HFFc6 (cell line): ENCODE results near the gene CCNF. TPM values are rescaled to one million over a fixed set of nuclear protein-coding genes. Genes with fewer than 3 reads are reported as not detected.

ENCODE experiments used
- DNase-seq: peaks from one replicate; pipeline ENCODE4 v3.0.0-alpha.2; 2018
- H3K27ac Mint-ChIP-seq: 2 replicates; pipeline ENCODE4 v1.8.0; 2020; ENCODE audit warnings: mild to moderate bottlenecking, mixed read lengths
- H3K27me3 Mint-ChIP-seq: 2 replicates; pipeline ENCODE4 v1.8.0; 2021; ENCODE audit warnings: mild to moderate bottlenecking, moderate library complexity, mixed read lengths; ENCODE audit not compliant: insufficient read depth
- H3K36me3 Mint-ChIP-seq: 2 replicates; pipeline ENCODE4 v1.8.0; 2021; ENCODE audit warnings: low read depth, mixed read lengths
- H3K4me1 Mint-ChIP-seq: 2 replicates; pipeline ENCODE4 v1.8.0; 2020; ENCODE audit warnings: low read depth, mixed read lengths
- H3K4me3 Mint-ChIP-seq: 2 replicates; pipeline ENCODE4 v1.8.0; 2020; ENCODE audit warnings: mild to moderate bottlenecking, moderate library complexity, mixed read lengths
- H3K9me3 Mint-ChIP-seq: 2 replicates; pipeline ENCODE4 v1.8.0; 2020; ENCODE audit warnings: mild to moderate bottlenecking, mixed read lengths
- total RNA-seq, 6 experiments: library from RNA; stranded (reverse); fragmentation: NEBNext Ultra II Directional; extraction: Animal tissue kit (Norgen Biotek cat#: 25700); gene quantifications; 2 replicates in 1 of 6; 3 replicates in 5 of 6; pipeline ENCODE4 v1.2.3, GENCODE V29; 2021
- TF ChIP-seq, protein P1 (sequence below): fragments of 200-600 bp; sonication (generic); IDR thresholded peaks from 2 replicates; pipeline ENCODE4 v1.5.0; 2021; ENCODE audit warnings: antibody characterized with exemption, mild to moderate bottlenecking

Gene CCNF
- total RNA-seq, 6 experiments from 2014 or later = 10.9 to 22.3 (median 19.8) TPM

DNA sequence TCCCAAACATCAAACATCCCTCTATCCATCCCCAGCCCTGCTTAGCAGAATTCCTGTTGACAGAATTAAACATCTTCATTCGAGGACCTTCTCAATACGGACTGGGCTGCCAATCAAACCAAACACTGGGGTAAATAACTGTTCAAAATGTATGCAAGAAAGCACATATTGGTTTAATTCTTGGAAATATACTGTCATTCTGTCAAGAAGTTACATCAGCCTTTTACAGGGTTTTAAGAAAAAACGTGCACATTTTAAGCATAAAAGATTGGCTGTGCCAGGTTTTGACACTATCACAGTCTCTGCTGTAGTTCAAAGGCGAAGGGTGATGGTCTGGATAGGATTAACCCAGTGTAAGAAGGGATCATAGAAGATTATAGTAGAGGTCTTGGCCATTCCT lies 25.1 kb upstream of the CCNF start:
- TF ChIP-seq, protein P1, sequence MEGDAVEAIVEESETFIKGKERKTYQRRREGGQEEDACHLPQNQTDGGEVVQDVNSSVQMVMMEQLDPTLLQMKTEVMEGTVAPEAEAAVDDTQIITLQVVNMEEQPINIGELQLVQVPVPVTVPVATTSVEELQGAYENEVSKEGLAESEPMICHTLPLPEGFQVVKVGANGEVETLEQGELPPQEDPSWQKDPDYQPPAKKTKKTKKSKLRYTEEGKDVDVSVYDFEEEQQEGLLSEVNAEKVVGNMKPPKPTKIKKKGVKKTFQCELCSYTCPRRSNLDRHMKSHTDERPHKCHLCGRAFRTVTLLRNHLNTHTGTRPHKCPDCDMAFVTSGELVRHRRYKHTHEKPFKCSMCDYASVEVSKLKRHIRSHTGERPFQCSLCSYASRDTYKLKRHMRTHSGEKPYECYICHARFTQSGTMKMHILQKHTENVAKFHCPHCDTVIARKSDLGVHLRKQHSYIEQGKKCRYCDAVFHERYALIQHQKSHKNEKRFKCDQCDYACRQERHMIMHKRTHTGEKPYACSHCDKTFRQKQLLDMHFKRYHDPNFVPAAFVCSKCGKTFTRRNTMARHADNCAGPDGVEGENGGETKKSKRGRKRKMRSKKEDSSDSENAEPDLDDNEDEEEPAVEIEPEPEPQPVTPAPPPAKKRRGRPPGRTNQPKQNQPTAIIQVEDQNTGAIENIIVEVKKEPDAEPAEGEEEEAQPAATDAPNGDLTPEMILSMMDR = no peak
- Mint-ChIP-seq H3K27me3 (peaks cover 6% of the 10 kb centered on the region), H3K4me1 (no peaks in the 10 kb centered on the region), H3K27ac (no peak overlapping the region), H3K36me3 (no peaks in the 10 kb centered on the region), H3K9me3 (no peaks in the 10 kb centered on the region), H3K4me3 (no peak overlapping the region)
- no peak for DNase-seq

DNA sequence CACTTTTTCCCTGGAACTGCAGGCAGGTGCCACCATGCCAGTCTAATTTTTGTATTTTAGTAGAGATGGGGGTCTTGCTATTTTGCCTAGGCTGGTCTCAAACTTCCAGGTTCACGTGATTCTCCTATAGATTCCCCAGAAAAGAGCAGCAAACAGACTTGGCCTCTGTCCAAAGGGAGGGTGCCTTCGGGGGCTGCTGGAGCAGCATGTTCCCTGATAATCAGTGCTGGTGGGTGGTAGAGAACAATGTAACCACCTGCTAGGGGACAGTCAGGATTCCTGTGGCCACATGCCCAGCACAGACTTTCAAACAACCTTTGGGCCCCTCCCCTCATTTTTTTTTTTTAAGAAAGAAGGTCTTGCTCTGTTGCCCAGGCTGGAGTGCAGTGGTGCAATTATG lies 14.2 kb upstream of the CCNF start:
- DNase-seq = no peak
- TF ChIP-seq, protein P1 = no peak
- Mint-ChIP-seq H3K9me3 (no peaks in the 10 kb centered on the region), H3K27ac (no peak overlapping the region), H3K4me1 (peaks cover 10% of the 10 kb centered on the region), H3K27me3 (peaks cover 5% of the 10 kb centered on the region), H3K4me3 (no peak overlapping the region), H3K36me3 (no peaks in the 10 kb centered on the region)

DNA sequence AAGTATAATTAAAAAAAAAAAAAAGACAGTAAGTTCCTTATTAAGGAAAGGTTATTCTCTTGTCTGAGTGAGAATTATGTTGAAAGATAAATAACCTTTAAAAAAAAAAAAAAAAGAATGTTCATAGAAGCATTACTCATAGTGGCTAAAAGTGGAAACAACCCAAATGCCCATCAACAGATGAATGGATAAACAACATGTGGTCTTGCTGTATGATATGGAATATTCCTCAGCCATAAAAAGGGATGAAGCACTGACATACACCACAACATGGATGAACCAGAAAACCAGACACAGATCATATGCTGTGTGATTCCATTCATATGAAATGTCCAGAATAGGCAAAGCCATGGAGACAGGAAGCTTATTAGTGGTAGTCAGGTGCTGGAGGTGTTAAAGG lies 9.2 kb upstream of the CCNF start:
- H3K36me3 Mint-ChIP-seq = no peaks in the 10 kb centered on the region
- DNase-seq = no peak
- TF ChIP-seq, protein P1 = no peak

DNA sequence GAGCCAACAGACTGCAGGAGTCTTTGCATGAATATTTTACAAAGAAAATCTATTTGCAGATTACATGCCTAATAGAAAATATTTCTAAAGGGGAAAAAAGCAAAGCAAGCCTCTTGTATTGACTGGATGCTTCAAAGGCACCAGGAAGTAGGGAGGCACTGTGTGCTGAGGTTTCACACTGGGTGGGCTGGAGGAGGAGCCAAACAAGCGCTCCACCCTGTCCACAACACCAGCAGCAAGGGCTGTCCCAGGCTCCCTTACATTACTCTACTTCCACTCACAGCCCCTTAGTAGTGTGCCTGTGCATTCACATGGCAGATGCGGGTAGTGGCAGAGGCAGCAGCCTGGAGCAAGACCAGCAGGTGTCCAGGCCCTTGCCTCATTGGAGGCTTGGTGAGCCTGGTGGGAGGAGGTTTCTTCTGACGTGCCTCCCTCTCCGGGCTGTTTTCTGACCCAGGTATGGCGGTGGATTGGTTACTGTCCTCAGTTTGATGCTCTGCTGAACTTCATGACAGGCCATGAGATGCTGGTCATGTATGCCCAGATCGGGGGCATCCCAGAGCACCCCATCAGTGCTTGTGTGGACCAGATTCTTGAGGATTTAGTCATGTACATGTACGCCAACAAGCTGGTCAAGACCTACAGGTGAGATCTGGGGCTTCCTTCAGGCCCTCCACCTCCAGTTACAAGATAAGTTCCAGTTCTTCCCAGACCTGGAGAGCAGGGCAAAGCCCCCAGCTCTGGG lies 7.0 kb upstream of the CCNF start:
- Mint-ChIP-seq H3K4me3 (no peak overlapping the region), H3K27me3 (peaks cover 5% of the 10 kb centered on the region), H3K36me3 (no peaks in the 10 kb centered on the region), H3K4me1 (peaks cover 8% of the 10 kb centered on the region; the same call in 1 of the 2 replicates), H3K9me3 (no peaks in the 10 kb centered on the region), H3K27ac (no peak overlapping the region)
- no peak for DNase-seq
- TF ChIP-seq, protein P1 = no peak

More for the DNA sequence above, 9.2 kb upstream of the CCNF start:
- H3K27me3 Mint-ChIP-seq = peaks cover 7% of the 10 kb centered on the region
- no peak overlapping the region for H3K27ac Mint-ChIP-seq
- H3K4me1 Mint-ChIP-seq = peaks cover 13% of the 10 kb centered on the region
- H3K9me3 Mint-ChIP-seq = no peaks in the 10 kb centered on the region
- H3K4me3 Mint-ChIP-seq = no peak overlapping the region

DNA sequence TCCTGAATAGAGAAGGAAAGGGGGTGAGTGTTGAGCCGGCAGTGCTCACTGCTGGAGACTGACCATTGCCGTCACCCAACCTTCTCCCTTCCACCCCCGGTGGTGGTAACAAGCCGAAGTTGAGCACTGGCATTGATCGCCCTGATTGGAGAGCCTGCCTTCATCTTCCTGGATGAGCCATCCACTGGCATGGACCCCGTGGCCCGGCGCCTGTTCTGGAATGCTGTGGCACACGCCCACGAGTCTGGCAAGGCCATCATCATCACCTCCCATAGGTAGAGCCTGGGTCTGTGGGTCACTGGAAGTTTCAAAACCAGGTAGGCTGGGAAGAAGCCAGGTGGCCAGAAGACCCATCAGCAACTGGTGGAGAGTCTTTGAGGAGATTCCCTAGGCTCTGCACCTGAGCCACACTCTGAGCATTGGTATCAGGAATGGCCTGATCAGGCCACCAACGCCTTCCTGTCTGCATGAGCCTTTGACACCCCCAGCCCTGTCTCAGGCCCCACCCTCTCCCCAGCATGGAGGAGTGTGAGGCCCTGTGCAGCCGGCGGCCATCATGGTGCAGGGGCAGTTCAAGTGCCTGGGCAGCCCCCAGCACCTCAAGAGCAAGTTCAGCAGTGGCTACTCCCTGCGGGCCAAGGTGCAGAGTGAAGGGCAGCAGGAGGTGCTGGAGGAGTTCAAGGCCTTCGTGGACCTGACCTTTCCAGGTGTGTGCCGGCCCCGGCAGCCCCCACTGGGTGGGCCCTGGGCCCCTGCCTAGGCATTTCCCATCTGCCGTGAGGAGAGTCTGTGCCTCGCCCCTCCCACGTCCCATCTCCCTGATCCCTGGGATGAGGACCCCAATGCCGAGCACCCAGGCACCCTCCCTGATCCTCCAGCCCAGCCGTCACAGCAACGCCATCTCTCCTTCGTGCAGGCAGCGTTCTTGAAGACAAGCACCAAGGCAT lies 4.9 kb upstream of the CCNF start:
- H3K27ac Mint-ChIP-seq = no peak overlapping the region

More for the DNA sequence above, 4.9 kb upstream of the CCNF start:
- peaks cover 5% of the 10 kb centered on the region for H3K27me3 Mint-ChIP-seq
- peaks cover 21% of the 10 kb centered on the region for H3K4me1 Mint-ChIP-seq
- no peaks in the 10 kb centered on the region for H3K9me3 Mint-ChIP-seq
- DNase-seq = no peak
- TF ChIP-seq, protein P1 = no peak
- H3K36me3 Mint-ChIP-seq = no peaks in the 10 kb centered on the region
- H3K4me3 Mint-ChIP-seq = no peak overlapping the region
